ENCODE data around the gene PPP6C.
"Not testable (repeated sequence)": the region's sequence is repeated elsewhere in the genome, so short reads cannot be mapped to it uniquely, and the experiment has no call there.

Gene PPP6C

GRCh38 chr9:125190361-125190801 is 778 bp upstream of the PPP6C start:
- TF ChIP-seq CTCF (IDR thresholded peaks at IDR 0.05), result no peak
- no peak for TF ChIP-seq ZFX (IDR thresholded peaks at IDR 0.05; ENCODE audit: borderline replicate concordance)
- peak overlapping the region; percentile 71 for H3K27ac ChIP-seq

DNA sequence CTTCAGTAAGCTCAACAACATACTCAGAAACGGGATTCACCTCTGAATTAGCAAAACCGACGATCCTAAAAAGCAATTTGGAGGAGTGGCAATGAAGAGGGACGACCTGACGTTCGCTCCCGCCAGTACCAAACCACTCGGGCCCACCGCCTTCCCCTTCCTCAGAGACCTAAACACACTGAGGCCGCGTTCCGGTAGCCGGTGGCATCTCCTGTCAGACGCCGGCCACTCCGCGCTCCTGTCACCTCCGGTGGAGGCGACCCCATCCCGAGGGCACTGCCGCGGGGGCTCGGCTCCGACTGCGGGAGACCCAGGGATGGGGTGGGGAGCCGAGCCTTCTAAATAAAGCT is 617 bp downstream of the PPP6C start:
- TF ChIP-seq ZFX (IDR thresholded peaks at IDR 0.05; ENCODE audit: borderline replicate concordance) (no peak), CTCF (IDR thresholded peaks at IDR 0.05) (no peak)
- peak overlapping the region; percentile 71 for H3K27ac ChIP-seq

DNA sequence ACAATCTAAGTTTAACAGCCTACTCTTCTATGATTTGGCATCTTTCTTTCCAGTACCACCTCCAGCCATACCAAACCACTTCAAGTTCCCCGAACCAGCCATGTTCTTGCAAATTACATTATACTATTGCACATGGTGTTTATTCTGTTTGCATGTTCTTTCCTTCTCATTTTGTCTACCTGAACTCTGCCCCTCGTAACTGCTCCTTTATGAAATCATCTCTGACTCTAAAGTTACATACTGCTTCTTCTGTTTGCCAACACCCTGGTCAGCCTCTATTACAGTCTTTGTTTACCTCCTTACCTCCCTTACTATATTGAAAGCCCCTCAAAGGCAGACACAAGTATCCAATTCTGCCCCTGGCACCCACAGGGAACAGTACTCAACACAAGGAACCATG is 6.0 kb downstream of the PPP6C start:
- TF ChIP-seq CTCF (IDR thresholded peaks at IDR 0.05) (no peak), ZFX (IDR thresholded peaks at IDR 0.05; ENCODE audit: borderline replicate concordance) (no peak)
- no peak overlapping the region for H3K27ac ChIP-seq

GRCh38 chr9:125183054-125183453 is 6.5 kb downstream of the PPP6C start:
- no peak overlapping the region for H3K27ac ChIP-seq
- TF ChIP-seq ZFX (IDR thresholded peaks at IDR 0.05; ENCODE audit: borderline replicate concordance), result no peak
- no peak for TF ChIP-seq CTCF (IDR thresholded peaks at IDR 0.05)

DNA sequence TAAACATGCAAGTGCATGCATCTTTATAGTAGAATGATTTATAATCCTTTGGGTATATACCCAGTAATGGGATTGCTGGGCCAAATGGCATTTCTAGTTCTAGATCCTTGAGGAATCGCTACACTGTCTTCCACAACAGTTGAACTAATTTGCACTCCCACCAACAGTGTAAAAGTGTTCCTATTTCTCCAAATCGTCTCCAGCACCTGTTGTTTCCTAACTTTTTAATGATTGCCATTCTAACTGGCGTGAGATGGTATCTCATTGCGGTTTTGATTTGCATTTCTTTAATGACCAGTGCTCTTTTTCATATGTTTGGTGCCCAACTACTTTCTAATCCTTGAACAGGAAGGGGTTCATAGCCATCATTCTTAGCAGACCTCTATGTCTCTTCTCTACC is 7.8 kb downstream of the PPP6C start:
- not testable (repeated sequence) for H3K27ac ChIP-seq

DNA sequence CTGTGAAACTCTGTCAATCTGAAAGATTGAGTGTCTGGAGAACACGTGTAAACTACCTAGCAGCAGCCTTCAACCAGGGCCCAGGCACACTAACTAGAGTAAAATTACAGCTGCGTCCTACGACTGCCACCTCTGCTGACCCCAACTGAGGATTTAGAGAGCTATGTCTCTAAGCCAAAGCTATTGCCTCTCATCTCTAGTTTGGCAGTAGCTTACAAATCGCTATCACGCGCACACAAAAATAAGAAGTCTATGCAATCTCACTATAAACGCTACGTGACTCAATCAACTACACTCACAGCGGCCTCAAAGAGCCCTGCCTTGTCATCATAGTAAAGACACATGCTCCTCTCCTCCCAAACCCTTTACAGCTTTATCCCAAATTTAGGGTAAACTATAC is 8.7 kb downstream of the PPP6C start:
- TF ChIP-seq ZFX (IDR thresholded peaks at IDR 0.05; ENCODE audit: borderline replicate concordance), result no peak
- no peak for TF ChIP-seq CTCF (IDR thresholded peaks at IDR 0.05)
- H3K27ac ChIP-seq, result no peak overlapping the region

DNA sequence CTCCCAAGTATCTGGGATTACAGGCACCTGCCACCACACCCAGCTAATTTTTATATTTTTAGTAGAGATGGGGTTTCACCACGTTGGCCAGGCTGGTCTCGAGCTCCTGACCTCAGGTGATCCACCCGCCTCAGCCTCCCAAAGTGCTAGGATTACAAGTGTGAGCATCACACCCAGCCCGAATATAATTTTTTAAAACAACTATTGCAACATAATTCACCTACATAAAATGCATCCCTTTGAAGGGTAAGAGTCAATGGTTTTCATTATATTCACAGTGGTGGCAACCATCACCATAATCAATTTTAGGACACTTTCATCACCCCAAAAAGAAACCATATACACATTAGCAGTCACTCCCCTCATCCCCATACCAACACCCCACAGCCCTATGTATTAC is 9.8 kb downstream of the PPP6C start:
- not testable (repeated sequence) for H3K27ac ChIP-seq

DNA sequence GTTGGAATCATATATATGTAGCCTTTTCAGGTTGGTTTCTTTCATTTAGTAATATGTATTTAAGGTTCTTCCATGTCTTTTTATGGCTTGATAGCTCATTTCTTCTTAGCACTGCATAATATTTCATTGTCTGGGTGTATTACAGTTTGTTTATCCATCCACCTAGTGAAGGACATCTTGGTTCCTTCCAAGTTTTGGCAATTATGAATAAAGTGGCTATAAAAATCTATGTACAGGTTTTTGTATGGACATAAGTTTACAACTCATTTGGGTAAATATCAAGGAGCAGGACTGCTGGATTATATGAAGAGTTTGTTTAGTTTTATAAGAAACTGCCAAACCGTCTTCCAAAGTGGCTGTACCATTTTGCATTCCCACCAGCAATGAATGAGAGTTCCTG is 11.7 kb downstream of the PPP6C start:
- TF ChIP-seq ZFX (IDR thresholded peaks at IDR 0.05; ENCODE audit: borderline replicate concordance) (no peak), CTCF (IDR thresholded peaks at IDR 0.05) (no peak)

DNA sequence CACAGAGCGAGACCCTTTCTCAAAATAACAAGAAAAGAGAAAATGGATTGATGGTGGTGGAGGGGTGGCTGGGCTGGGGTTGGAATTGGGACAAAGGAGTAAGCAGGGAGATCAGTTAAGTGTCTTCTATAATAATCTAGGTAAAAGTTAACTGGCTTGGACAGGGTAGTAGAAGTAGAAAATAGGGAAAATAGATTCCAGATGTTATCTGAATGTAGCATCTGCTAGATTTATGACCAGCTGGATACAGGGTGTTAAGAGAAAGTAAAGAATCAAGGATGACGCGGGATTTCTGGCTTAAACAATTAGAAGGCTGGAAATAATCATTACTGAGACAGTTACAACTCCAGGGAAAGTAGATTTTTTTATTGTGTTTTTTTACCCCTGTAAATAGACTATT is 13.0 kb downstream of the PPP6C start:
- no peak overlapping the region for H3K27ac ChIP-seq
- TF ChIP-seq CTCF (IDR thresholded peaks at IDR 0.05), result no peak
- TF ChIP-seq ZFX (IDR thresholded peaks at IDR 0.05; ENCODE audit: borderline replicate concordance), result no peak

More for the DNA sequence above, 11.7 kb downstream of the PPP6C start:
- H3K27ac ChIP-seq, result no peak overlapping the region
